Lower leg skin (tissue), 3 donors: ENCODE results near the gene PCDHAC2.

Experiments
- POLR2A ChIP-seq, 2 donors: fragments of 450-650 bp; IDR thresholded peaks; one replicate each; pipeline ENCODE4 v1.6.1; 2016 to 2017; ENCODE audit warnings: antibody characterized with exemption in 2 of 2, mild to moderate bottlenecking in 1 of 2, moderate library complexity in 1 of 2
- TF ChIP-seq, protein P1 (sequence below), 3 donors: fragments of 450-650 bp; IDR thresholded peaks; one replicate each; pipeline ENCODE4 v1.5.1; 2016; ENCODE audit warnings: antibody characterized with exemption in 3 of 3, mild to moderate bottlenecking in 3 of 3, moderate library complexity in 2 of 3

DNA sequence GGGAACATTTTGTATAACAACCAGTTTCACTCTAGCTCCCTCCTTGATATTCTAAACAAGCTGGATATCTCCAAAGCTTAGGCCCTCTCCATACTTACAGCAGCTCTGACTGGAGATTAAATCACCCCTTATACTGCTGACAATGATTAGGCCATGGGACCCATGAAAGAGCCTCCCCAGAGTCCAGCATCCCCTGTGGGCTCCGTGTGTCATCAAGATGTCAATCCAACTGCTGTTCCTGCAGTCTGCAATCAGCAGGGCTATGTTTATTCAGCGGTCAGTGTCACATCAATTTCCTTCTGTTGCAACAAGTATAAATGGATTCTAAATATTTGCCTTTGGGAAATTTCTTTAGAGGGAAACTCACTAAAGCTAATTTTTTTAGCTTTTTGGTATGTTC is 26.6 kb downstream of the PCDHAC2 start:
- TF ChIP-seq, protein P1, sequence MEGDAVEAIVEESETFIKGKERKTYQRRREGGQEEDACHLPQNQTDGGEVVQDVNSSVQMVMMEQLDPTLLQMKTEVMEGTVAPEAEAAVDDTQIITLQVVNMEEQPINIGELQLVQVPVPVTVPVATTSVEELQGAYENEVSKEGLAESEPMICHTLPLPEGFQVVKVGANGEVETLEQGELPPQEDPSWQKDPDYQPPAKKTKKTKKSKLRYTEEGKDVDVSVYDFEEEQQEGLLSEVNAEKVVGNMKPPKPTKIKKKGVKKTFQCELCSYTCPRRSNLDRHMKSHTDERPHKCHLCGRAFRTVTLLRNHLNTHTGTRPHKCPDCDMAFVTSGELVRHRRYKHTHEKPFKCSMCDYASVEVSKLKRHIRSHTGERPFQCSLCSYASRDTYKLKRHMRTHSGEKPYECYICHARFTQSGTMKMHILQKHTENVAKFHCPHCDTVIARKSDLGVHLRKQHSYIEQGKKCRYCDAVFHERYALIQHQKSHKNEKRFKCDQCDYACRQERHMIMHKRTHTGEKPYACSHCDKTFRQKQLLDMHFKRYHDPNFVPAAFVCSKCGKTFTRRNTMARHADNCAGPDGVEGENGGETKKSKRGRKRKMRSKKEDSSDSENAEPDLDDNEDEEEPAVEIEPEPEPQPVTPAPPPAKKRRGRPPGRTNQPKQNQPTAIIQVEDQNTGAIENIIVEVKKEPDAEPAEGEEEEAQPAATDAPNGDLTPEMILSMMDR (IDR thresholded peaks at IDR 0.05) = no peak
- TF ChIP-seq POLR2A (IDR thresholded peaks at IDR 0.05) = no peak
